HG02981 (cell line): ENCODE measurements around the gene MAGEA8.
"Not testable (repeated sequence)": the region's sequence is repeated elsewhere in the genome, so short reads cannot be mapped to it uniquely, and the experiment has no call there.

ENCODE experiments used
- ATAC-seq: cut with Tn5 transposase; IDR thresholded peaks from one replicate; pipeline ENCODE4 v1.9.1; 2021; ENCODE audit warnings: mild to moderate bottlenecking, moderate library complexity; ENCODE audit not compliant: unreplicated experiment

MAGEA8 gene, protein sequence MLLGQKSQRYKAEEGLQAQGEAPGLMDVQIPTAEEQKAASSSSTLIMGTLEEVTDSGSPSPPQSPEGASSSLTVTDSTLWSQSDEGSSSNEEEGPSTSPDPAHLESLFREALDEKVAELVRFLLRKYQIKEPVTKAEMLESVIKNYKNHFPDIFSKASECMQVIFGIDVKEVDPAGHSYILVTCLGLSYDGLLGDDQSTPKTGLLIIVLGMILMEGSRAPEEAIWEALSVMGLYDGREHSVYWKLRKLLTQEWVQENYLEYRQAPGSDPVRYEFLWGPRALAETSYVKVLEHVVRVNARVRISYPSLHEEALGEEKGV

DNA sequence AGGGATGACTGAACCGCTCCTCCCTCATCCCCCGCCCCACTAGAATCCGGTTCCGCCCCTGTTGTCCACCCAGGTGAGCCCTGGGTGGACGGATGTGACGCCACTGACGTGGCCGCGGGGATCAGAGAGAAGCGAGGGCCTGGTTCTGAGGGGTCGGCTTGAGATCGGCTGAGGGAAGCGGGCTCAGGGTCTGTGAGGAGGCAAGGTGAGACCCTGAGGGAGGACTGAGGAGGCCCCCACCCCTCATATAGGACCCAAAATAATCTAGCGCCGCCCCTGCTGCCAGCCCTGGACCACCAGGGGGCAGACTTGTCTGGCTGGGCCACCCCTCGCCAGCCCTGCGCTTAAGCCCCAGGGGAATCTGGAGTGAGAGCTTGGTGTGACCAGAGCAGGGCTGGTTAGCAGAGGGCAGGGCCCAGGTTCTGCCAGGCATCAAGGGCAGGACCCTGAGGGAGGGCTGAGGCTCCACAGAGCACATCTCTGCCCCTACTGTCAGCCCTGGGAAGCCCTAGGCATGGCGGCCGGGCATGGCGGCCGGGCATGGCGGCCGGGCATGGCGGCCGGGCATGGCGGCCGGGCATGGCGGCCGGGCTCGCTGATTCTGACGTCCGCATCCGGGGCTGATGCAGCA, at the start of gene MAGEA8:
MAGEA8 (plus strand) TSS at position 103 of the 631 bp plus-strand sequence. CDS start 3,090 bp downstream, outside the sequence.
- no peak for ATAC-seq

DNA sequence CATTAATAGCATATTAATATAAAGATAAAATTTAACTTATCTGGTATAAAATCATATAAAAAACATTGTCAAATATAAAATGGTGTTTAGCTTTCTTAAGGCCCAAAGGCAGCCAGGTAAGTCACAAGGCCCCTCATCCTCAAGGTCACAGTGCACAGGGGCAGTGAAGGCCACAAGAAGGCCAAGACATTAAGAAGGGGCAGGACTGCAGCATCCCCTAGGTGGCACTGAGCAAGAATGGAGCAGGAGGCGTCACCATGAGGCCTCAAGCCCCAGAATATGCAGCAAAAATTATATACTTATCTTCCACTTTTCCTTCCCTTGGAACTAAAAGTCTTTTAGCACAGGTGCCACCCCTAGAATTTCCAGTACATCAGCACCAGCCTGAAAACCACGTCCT, 49.5 kb upstream of the MAGEA8 start:
- no peak for ATAC-seq

DNA sequence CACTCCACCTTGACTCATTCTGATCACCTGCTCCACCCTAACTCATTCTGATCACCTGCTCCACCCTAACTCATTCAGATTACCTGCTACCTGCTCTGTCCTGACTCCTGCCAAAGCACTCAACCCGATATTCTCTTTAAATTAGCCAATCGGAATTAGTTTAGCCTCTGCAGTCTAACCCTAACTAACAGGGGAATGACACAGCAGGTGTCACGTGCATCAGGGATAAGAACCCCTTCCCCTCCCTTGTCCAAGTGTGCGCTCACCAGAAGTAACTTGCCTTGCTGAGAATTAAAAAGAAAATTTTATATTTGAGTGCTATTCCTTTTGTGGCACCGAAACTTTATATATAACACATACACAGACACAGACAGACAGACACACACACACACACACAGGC, 44.3 kb upstream of the MAGEA8 start:
- not testable (repeated sequence) for ATAC-seq

DNA sequence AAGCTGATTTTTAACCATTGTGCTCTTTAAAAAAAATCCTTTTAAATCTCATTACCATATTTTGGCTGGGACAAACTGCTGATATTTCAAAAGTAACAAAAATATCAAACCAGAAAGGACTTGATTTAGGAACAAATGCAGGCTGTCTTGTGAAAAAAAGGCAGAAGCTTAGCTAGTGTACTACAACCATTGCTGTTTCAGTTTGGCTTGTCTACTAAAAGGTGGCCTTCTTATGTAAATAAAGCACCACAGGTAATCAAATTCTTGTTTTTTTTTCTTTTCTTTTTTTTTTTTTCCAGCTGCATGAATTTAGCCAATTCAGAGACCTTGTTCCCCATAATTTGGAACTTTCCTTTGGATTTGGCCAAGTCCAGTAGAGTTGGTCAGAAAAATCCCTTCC, 43.8 kb upstream of the MAGEA8 start:
- no peak for ATAC-seq

DNA sequence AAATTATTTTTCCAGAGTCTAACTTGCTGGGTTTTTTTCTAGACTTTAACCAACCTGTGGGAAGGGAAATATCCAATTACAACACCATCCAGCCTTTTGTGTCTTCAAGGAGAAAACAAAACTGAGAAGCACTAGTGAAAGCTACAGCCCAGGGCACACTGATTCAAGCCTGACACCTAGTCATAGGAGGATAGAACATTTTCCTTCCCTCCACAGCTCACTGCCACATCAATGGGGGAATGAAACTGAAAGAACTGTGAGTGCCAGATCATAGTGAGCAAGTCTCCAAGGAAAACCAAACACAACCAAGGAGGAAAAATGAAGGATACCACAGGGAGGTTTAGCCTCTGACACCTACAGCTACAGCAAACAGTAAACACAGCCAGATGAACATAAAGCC, 43.3 kb upstream of the MAGEA8 start:
- peak; percentile 54 for ATAC-seq

DNA sequence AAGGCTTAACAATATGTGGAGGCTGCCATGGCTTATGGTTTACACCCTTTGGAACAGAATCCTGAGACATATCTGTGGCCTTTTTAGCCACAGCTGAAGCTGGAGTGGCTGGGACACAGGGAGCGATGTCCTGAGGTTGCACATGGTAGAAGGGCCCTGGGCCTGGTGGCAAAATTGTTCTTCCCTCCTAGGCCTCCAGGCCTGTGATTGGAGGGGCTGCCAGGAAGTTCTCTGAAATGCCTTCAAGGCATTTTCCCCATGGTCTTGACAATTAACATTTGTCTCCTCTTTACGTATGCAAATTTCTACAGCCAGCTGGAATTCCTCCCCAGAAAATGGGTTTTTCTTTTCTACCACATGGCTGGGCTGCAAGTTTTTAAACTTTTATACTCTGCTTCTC, 39.1 kb upstream of the MAGEA8 start:
- ATAC-seq: no peak

DNA sequence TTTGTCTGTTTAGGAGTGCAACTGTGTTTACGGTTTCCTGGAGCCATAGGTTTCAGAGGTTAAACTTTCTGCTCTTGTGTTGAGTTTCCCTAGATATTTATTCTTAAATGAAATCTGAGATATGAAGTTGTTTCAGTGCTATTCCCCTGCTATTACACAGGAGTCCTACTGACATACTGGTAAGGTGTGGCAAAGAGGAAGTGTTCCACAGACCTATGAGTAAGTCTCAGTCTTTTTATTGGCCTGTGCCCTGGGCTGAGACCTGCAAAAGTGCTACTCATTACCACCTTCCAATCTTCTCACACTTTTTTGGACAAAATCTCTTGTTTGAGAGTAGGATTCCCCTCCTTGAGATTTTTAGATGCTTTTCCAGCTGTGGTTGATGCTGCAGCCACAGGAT, 35.6 kb upstream of the MAGEA8 start:
- no peak for ATAC-seq

DNA sequence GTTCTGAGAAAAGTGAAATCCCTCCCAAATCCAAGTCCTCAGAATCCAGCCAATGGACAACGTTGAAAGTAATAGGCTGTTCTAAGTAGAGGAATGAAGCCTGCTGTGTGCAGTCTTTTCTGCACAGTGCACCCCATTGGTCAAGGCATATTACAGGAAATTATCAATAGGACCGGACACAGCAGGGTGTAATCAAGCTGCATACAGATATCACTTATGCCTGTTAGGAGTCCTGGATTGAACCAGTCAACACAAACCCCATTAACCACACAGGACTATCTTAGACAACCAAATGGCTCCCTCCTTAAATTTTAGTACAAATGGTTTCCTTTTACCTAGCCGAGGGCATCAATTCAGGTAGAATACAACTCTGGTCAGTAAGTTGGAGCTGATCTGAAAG, 34.2 kb upstream of the MAGEA8 start:
- no peak for ATAC-seq

DNA sequence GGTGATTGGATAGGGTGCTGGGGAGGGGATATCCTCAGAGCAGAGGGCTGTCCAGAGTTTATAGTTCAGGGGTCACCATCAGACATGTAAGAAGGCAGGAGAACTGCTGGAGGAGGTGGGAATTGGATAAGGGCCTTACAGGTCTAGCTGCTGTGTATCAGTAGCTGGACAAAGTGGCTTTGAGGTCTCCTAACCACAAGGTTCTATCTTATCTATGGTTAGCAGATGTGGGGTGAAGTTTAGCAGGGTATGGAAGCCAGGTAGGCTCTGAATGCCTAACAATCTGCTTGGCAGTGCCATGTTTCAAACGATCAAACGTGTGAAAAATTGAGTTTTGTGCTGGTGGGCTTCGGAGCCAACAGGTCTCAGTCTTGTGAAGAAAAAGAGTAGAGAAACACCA, 32.1 kb upstream of the MAGEA8 start:
- ATAC-seq: no peak

DNA sequence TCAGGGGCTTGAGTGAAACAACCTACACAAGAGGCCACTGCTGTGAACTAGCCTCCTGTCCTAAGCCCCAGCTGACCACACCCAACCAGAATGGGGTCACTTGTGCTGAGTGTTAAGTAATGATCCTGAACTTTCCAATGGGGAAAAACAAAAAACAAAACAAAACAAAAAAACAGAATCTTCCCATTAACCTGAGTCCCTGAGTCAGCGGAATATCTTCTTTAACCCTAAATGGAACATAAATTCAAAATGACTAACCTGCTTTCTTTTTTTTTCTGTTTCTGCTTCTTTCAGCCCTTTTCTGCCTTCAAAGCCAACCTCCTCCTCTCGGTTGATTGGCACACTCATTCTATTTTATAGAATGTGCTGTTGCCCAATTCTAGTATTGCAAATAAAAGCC, 31.2 kb upstream of the MAGEA8 start:
- no peak for ATAC-seq

DNA sequence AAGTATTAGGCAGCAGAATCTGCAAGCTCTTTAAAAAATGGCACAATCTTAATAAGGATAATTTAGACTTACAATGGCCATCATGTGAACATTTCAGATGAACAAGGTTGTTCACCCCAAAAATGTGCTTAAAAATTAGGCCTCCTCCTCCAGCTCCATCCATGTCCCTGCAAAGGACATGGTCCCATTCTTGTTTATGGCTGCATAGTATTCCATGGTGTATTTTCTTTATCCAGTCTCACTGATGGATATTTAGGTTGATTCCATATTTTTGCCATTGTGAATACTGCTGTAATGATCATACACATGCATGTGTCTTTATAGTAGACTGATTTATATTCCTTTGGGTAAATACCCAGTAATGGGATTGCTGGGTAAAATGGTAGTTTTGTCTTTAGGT, 29.1 kb upstream of the MAGEA8 start:
- no peak for ATAC-seq

DNA sequence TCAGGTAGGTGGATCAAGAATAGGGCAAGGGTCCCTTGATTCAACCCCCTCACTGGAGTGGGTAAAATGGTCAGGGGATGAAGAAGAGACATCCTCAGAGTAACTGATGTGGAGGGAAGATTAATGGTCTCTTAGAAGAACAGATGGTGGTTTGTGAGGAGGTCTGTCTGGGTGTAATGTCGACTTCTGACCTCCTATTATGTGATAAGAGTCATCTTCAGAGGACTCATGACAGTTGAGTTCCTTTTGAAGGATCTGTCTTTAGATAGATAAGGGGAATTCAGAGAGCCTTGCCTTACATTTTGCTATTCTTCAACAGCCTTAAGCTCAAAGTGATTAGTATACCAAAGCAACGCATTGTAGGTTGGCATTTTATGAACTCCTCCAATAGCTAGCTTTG, 27.1 kb upstream of the MAGEA8 start:
- no peak for ATAC-seq

DNA sequence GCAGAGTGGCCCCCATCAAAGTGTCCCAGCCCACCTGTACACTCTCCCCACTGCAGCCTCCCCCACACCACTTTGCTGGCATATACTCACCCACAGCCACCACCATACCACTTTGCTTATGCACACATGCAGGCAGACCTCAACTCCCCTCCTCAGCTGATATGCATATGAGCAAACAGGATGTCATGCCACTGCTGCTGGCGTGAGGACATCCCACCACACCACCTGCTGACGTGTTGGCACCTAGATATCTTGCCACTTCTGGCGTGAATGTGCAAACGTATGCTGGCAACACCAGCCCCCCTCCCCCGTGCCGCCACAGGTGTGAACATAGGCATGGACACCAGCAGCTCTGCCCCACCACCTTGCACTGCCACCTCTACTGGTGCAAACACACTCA, 22.4 kb upstream of the MAGEA8 start:
- no peak for ATAC-seq

DNA sequence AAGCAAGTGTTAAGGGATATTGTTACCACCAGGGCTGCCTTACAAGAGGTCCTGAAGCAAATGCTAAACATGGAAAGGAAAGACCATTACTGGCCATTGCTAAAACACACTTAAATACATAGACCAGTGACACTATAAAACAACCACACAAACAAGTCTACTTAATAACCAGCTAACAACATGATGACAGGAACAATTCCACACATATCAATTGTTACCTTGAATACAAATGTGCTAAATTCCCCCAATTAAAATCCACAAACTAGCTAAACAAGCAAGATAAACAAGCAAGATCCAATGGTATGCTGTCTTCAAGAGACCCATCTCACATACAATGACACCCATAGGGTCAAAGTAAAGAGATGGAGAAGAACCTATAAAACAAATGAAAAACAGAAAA, 20.5 kb upstream of the MAGEA8 start:
- ATAC-seq: no peak

DNA sequence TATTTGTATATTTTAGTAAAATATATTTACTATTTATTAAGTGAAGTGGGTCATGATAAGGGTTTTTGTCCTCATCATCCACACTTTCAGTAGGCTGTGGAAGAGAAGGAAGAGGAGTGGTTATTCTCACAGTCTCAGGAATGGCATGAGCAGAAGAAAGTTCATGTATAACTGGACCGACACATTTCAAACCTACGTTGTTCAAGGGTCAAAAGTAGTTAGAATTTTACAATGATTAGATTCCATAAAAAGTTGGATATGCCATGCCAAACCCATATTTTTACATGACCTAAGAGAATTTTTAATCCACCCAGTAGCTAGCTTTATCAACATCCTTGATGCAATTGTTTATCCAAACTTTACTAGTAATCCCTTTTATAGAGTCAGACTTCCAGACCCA, 15.6 kb upstream of the MAGEA8 start:
- no peak for ATAC-seq

DNA sequence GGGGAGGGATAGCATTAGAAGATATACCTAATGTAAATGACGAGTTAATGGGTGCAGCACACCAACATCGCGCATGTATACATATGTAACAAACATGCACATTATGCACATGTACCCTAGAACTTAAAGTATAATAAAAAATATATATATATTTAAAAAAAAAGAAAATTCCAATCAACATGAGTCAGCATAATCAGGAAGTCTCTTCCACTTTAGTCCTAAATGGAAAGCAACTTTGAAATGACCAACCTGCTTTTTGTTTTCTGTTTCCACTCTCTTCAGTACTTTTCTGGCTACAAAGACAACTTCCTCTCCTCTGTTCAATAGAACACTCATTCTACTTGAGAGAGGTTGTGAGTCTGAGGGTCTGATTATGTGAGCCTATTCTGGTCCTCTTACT, 13.5 kb upstream of the MAGEA8 start:
- ATAC-seq: no peak

DNA sequence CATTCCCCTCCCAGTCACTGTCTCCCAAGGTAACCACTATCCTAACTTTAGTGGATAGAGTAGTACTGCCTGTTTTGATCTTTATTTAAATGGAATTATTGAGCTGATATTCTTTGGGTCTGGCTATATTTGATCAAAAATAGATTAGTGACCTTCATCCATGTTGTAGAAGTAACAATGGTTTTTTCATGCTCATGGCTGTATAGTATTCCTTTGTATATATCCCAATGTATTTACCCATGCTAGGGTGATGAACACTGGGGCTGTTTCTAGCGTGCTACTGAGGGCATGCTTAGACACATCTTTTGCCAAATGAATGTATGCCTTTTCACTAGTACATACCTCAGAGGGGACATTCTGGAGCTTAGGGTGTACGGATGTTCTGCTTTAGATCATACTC, 10.1 kb upstream of the MAGEA8 start:
- ATAC-seq: no peak

DNA sequence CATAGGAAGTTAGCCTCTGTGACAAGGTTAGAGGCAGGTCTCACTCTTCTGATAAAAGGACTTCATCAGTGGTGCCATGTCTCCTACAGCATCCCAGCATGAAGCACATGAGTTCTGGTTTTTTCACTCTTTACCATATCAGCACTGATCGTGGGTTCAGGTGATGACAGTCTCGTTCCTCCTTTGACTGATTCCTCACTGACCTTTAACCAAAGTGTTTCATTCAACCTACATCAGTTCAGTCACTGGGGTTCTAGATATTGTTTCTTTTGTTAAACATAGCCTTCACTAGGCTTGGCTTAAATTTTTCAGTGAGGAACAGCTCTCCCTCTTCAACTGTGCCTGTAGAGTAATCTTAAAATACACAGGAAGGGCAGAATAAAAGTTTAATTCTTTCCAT, 9.6 kb upstream of the MAGEA8 start:
- no peak for ATAC-seq

DNA sequence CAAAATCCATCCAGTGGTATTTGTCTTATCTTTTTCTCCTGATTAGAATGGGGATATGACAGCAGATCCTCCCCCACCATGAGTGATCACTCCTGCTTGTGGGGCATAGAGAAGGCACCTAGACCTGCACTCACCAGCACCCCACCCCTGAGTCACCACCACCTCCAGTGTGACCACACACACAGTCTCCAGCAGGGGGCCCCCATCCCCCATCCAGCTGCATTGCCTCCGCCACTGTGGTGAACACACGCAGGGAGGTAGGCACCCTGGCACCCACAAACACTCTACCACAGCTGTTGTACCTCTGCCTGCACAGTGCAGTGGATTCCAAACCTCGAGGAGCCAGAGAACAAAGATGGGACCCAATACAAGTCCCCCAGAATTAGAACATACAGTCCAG, 9.0 kb upstream of the MAGEA8 start:
- peak; percentile 89 for ATAC-seq

DNA sequence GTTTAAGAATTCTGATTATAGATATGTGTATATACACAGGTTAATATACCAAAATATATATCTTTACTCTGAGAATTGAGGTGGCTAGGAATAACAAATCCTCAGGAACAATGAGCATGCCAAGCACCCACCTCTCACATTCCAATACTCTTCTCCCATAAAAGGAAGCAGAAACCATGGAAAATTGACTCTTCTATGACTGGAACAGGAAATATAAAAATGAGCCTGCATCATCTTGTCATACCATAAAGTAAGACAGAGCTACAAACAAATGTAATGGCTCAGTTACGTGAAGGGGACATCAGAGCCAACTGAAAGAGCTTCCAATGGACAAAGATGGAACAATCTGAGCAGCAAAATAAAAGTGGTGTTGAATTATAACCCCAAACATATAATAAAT, 3.8 kb upstream of the MAGEA8 start:
- no peak for ATAC-seq

DNA sequence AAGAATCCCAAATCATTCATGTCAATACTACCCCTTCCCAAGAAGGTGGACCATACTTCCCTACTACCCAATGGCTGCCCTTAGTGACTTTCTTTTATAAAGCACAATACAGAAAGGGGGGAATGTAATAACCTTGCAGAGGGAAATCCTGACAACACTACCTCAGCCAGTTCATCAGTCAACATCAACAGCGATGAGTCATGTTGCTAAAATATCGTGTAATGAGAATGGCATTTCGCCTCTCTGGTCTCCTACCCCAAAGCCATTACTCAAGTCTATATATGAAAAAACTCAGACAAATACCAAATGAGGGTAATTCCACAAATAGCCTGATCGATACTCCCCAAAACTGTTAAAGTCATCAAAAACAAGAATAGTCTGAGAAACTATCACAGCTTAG, 3.3 kb upstream of the MAGEA8 start:
- ATAC-seq: no peak

DNA sequence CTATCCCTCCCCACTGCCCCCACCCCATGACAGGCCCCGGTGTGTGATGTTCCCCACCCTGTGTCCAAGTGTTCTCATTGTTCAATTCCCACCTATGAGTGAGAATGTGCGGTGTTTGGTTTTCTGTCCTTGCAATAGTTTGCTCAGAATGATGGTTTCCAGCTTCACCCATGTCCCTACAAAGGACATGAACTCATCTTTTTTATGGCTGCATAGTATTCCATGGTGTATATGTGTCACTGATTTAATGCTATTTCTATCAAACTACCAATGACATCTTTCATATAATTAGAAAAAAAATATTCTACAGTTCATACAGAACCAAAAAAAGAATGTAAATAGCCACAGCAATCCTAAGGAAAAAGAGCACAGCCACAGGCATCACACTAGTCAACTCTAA, 9.8 kb downstream of the MAGEA8 start:
- ATAC-seq: not testable (repeated sequence)

DNA sequence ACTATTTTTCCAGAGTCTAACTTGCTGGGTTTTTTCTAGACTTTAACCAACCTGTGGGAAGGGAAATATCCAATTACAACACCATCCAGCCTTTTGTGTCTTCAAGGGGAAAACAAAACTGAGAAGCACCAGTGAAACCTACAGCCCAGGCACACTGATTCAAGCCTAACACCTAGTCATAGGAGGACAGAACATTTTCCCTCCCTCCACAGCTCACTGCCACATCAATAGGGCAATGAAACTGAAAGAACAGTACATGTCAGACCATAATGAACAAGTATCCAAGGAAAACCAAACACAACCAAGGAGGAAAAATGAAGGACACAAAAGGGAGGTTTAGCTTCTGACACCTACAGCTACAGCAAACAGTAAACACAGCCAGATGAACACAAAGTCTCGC, 17.6 kb downstream of the MAGEA8 start:
- no peak for ATAC-seq
